CD4-positive, alpha-beta T cell (primary cell): ENCODE results near the gene OLFM2. TPM values are rescaled to one million over a fixed set of nuclear protein-coding genes. Genes with fewer than 3 reads are reported as not detected.
A peak's percentile ranks its signal among the peaks of the same experiment; 100 is the strongest.

Experiments
- ATAC-seq: fragments of 200-7000 bp; cut with Tn5 transposase; one replicate; pipeline ENCODE4 v1.10.0; 2022; ENCODE audit warnings: mild to moderate bottlenecking; ENCODE audit not compliant: poor library complexity
- CTCF ChIA-PET: fragments of 350-600 bp; sonication (Branson Sonifier 250); formaldehyde crosslinking; loops from one replicate; lab custom pipeline; 2021; ENCODE audit warnings: antibody characterized with exemption, inconsistent platforms; lab: Charles Lee
- POLR2A ChIA-PET: fragments of 350-600 bp; sonication (Branson Sonifier 250); formaldehyde crosslinking; loops from one replicate; lab custom pipeline; 2021; ENCODE audit warnings: antibody characterized with exemption, inconsistent platforms; lab: Charles Lee
- DNase-seq, 14 experiments: peaks; one replicate each; pipeline ENCODE4 v3.0.0-alpha.2; 2013 to 2020; ENCODE audit warnings: mixed read lengths in 2 of 14
- H3K27ac ChIP-seq, 2 donors: one replicate each; pipeline versions ENCODE4 v1.5.1 to v1.7.0; 2013; ENCODE audit warnings: low read length in 2 of 2, low read depth in 1 of 2, mild to moderate bottlenecking in 1 of 2
- H3K27me3 ChIP-seq, 2 experiments: 1 replicate in 1 of 2; 2 replicates in 1 of 2; pipeline versions ENCODE4 v1.6.1 to v1.7.0; 2013; ENCODE audit warnings: low read length in 2 of 2, control low read depth in 1 of 2, mild to moderate bottlenecking in 1 of 2, moderate library complexity in 1 of 2; ENCODE audit not compliant: insufficient read depth in 2 of 2, control insufficient read depth in 1 of 2
- H3K36me3 ChIP-seq: one replicate; pipeline ENCODE4 v1.6.1; 2013; ENCODE audit warnings: low read length, control low read depth; ENCODE audit not compliant: insufficient read depth
- H3K4me1 ChIP-seq: one replicate; pipeline ENCODE4 v1.6.1; 2013; ENCODE audit warnings: low read length, control low read depth; ENCODE audit not compliant: insufficient read depth
- H3K4me3 ChIP-seq: one replicate; pipeline ENCODE4 v1.5.1; 2013; ENCODE audit warnings: mild to moderate bottlenecking, low read length, moderate library complexity
- H3K9me3 ChIP-seq, 2 experiments: 1 replicate in 1 of 2; 2 replicates in 1 of 2; pipeline versions ENCODE4 v1.6.1 to v1.7.0; 2013; ENCODE audit warnings: low read length in 2 of 2, mild to moderate bottlenecking in 2 of 2, control low read depth in 1 of 2, moderate library complexity in 1 of 2; ENCODE audit not compliant: control insufficient read depth in 1 of 2, insufficient read depth in 1 of 2
- H3K27ac Mint-ChIP-seq: one replicate; pipeline ENCODE4 v1.8.0; 2020; ENCODE audit warnings: mixed read lengths
- H3K27me3 Mint-ChIP-seq: one replicate; pipeline ENCODE4 v1.8.0; 2021; ENCODE audit warnings: mixed read lengths
- H3K36me3 Mint-ChIP-seq: one replicate; pipeline ENCODE4 v1.8.0; 2021; ENCODE audit warnings: low read depth, mixed read lengths
- H3K4me1 Mint-ChIP-seq: one replicate; pipeline ENCODE4 v1.8.0; 2021; ENCODE audit warnings: low read depth, mixed read lengths
- H3K4me3 Mint-ChIP-seq: one replicate; pipeline ENCODE4 v1.8.0; 2020; ENCODE audit warnings: mild to moderate bottlenecking, mixed read lengths
- H3K9me3 Mint-ChIP-seq: one replicate; pipeline ENCODE4 v1.8.0; 2020; ENCODE audit warnings: mixed read lengths
- intact Hi-C, 2 experiments: fragments of 100-400 bp; cut with DNase I in 1 of 2; cut with micrococcal nuclease in 1 of 2; formaldehyde crosslinking; loops; one replicate each; pipeline versions ENCODE4 v1.15.1 to v1.9.0; 2023 to 2025; cut with DNase I, micrococcal nuclease
- total RNA-seq, 174 experiments: library from RNA in 2 of 174; stranded (reverse) in 2 of 174; gene quantifications; one replicate each; pipeline ENCODE4 v1.2.3 and lab custom pipeline; 2021 to 2026
- TF ChIP-seq, protein P1 (sequence below): fragments of 200-600 bp; IDR thresholded peaks from one replicate; pipeline ENCODE4 v1.8.0; 2022; ENCODE audit warnings: antibody characterized with exemption, mild to moderate bottlenecking

The OLFM2 gene
- total RNA-seq, 2 experiments from 2014 or later, result 4.1 to 4.8 TPM

DNA sequence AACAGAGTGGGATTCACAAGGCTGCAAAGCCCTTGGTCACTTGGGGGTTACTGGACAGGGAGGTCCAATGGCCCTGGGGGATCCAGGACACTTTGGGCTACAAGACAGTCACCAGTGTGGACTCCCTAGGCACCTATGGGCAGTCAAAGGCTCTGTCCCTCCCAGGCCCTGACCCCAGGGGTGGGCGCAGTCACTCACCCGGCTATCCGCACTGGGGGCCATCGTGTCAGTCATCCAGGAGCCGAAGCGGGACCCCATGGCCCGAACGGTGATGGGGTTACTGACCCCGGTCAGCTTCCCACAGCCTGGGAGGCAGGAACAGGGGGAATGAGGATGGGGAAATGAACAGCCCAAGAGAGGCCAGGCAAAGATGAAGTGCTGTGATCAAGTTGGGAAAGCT is 79.7 kb downstream of the OLFM2 start:
- Histone ChIP-seq H3K4me3 (peak overlapping the region; percentile 57), H3K9me3 (no peaks in the 10 kb centered on the region), H3K27me3 (no peaks in the 10 kb centered on the region), H3K4me1 (peaks cover 75% of the 10 kb centered on the region), H3K27ac (peak overlapping the region; percentile 54 to 84), H3K36me3 (peaks cover 22% of the 10 kb centered on the region)
- TF ChIP-seq, protein P1, sequence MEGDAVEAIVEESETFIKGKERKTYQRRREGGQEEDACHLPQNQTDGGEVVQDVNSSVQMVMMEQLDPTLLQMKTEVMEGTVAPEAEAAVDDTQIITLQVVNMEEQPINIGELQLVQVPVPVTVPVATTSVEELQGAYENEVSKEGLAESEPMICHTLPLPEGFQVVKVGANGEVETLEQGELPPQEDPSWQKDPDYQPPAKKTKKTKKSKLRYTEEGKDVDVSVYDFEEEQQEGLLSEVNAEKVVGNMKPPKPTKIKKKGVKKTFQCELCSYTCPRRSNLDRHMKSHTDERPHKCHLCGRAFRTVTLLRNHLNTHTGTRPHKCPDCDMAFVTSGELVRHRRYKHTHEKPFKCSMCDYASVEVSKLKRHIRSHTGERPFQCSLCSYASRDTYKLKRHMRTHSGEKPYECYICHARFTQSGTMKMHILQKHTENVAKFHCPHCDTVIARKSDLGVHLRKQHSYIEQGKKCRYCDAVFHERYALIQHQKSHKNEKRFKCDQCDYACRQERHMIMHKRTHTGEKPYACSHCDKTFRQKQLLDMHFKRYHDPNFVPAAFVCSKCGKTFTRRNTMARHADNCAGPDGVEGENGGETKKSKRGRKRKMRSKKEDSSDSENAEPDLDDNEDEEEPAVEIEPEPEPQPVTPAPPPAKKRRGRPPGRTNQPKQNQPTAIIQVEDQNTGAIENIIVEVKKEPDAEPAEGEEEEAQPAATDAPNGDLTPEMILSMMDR, result no peak
- DNase-seq (no peak), ATAC-seq (no peak)
- Mint-ChIP-seq H3K36me3 (peaks cover 54% of the 10 kb centered on the region), H3K9me3 (no peaks in the 10 kb centered on the region), H3K4me1 (peaks cover 84% of the 10 kb centered on the region), H3K27me3 (no peaks in the 10 kb centered on the region), H3K27ac (peak overlapping the region; percentile 83), H3K4me3 (peak overlapping the region; percentile 87)
- ChIA-PET POLR2A (interaction anchor here (2.8 to 3.3 kb wide), 2 partner anchors 11 to 88 kb away, joined by 6 to 27 read pairs; partner anchors contain the start of gene ZNF846), CTCF (no interaction called here)
- intact Hi-C loops, result loop anchor here in 1 of 2 experiments (10.0 kb wide), 1 partner anchor 368 kb away; no protein-coding TSS in a partner anchor

DNA sequence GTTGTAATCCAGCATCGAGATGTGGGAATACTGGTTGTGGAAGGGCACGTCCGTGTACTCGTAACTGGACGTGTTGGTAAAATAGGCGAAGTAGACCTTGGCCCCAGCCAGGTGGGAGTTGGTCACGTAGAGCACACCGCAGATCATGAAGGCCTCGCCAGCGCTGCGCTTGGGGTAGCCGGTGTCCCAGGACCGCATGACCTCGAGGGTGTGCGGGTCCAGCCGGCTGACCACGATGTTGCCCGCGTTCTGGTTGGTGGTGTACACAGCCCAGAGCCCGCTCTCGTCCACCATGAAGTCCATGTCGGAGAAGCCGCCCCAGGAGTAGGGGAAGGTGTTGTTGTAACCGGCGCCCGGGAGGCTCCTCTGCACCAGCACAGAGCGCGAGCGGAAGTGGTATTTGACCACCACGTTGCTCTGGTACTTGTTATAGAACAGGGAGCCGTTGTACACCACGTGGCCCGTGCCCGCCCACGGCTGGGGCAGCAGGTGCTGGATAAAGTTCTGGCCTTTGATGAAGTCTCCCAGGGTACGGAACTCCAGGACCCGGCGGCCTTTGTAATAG is 82.0 kb downstream of the OLFM2 start:
- ChIA-PET CTCF (no interaction called here), POLR2A (no interaction called here)
- H3K27ac Mint-ChIP-seq, result peak overlapping the region; percentile 76
- no peaks in the 10 kb centered on the region for H3K9me3 ChIP-seq
- H3K36me3 ChIP-seq, result peaks cover 24% of the 10 kb centered on the region
- H3K27me3 Mint-ChIP-seq, result no peaks in the 10 kb centered on the region
- no peak overlapping the region for H3K4me3 ChIP-seq
- H3K4me3 Mint-ChIP-seq, result no peak overlapping the region
- peaks cover 53% of the 10 kb centered on the region for H3K4me1 ChIP-seq
- peaks cover 65% of the 10 kb centered on the region for H3K36me3 Mint-ChIP-seq
- peaks cover 76% of the 10 kb centered on the region for H3K4me1 Mint-ChIP-seq
- H3K27me3 ChIP-seq, result no peaks in the 10 kb centered on the region
- no peak overlapping the region for H3K27ac ChIP-seq
- TF ChIP-seq, protein P1, result no peak
- no peak for DNase-seq
- intact Hi-C loops, result loop anchor here in 1 of 2 experiments (5.0 to 10.0 kb wide), 2 partner anchors 148 to 370 kb away; no protein-coding TSS in a partner anchor
- no peaks in the 10 kb centered on the region for H3K9me3 Mint-ChIP-seq
- no peak for ATAC-seq

DNA sequence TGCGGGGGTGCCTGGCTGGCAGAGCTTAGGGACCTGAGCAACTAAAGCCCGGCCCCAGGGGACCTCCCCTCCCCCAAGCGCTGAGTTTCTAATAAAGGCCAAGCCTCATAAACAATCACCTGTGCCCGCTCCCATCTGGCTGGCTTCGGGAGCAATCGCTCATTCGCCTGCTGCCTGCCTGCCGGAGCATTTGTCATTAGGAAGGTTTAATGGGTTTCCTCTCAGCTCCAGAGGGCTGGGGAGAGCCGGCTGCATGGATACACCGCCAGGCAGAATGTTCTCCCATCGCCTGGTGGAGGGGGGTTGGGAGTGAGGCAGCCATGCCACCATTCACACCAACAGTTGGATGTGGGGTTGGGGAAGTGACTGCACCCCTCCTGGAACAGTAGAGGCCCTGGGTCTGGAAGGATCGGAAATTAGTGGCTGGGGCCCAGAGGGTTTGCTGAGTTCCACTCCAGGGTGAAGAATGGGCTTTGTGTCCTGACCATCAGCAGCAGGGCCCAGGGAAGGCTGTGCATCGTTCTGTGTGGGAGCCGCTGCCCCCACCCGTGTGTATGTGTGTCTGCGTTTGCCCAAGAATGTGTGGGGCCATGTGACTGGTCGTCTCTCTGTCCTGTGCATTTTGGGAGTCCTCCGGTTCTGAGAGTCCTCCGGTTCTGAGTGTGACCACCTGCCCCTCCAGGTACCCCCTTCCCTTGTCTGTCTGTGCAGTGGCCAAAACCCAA is 85.9 kb downstream of the OLFM2 start:
- no peak overlapping the region for H3K4me3 Mint-ChIP-seq
- ChIA-PET CTCF (no interaction called here), POLR2A (no interaction called here)
- H3K27ac ChIP-seq, result no peak overlapping the region
- intact Hi-C loops, result loop anchor here in 1 of 2 experiments (5.0 to 10.0 kb wide), 2 partner anchors 152 to 374 kb away; no protein-coding TSS in a partner anchor
- peaks cover 70% of the 10 kb centered on the region for H3K36me3 Mint-ChIP-seq
- no peaks in the 10 kb centered on the region for H3K27me3 ChIP-seq
- H3K4me1 ChIP-seq, result peaks cover 37% of the 10 kb centered on the region
- no peak overlapping the region for H3K4me3 ChIP-seq
- DNase-seq, result no peak
- H3K27ac Mint-ChIP-seq, result no peak overlapping the region
- no peaks in the 10 kb centered on the region for H3K27me3 Mint-ChIP-seq
- peaks cover 46% of the 10 kb centered on the region for H3K36me3 ChIP-seq
- no peaks in the 10 kb centered on the region for H3K9me3 ChIP-seq
- H3K4me1 Mint-ChIP-seq, result peaks cover 52% of the 10 kb centered on the region
- ATAC-seq, result no peak
- no peaks in the 10 kb centered on the region for H3K9me3 Mint-ChIP-seq
- TF ChIP-seq, protein P1, result no peak
